DMS153 (cell line): ENCODE results near the gene MTUS2.

ENCODE experiments used
- DNase-seq: peaks from one replicate; lab custom pipeline; 2025; lab: John Stamatoyannopoulos, UW

MTUS2 gene

DNA sequence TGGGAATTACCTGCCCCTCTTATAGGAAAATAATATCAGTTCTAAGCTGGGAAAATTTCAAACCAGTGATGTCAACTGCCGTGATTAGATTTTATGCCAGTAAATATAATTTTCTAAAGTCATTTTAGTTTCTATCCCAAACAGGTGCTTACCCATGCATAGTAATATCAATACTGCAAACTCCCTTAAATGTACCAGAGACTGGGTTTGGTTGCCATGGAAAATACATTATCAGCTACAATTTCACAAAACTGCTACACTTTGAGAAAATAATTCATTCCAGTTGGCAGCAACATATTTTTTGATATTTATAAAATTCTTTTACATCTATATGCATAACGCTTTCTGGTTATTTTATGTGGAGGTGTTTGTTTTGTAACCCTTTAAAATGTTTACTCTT is 631.8 kb downstream of the MTUS2 start:
- DNase-seq: no peak

GRCh38 chr13:29452773-29453616 is 632.9 kb downstream of the MTUS2 start:
- no peak for DNase-seq

GRCh38 chr13:29453617-29454011 is 633.5 kb downstream of the MTUS2 start:
- DNase-seq: no peak

DNA sequence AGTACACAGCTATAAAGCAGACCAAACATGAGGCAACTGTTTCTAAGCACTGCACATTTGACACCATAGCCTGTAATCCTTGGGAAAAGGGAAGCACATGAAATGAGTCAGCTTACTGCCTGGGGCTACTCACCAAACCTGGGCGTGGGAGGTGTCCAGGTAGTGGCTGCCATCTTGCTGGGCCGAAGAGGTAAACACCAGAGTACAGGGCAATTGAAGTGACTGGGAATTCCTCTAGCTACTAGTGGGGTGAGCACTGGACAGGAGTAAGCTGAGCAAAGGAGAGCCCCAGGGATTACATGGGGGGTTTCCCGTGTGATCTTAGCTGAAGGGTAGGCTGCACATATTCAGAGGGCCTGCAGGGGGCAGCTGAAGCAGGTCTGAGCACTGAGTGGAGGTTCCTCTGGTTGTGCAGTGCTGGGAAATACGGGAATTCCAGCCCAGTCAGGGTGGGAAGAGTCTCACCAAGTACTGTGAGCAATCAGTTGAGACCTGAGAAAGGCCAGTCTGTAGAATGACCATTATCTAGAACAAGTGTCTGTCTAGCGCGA is 634.9 kb downstream of the MTUS2 start:
- no peak for DNase-seq

- no peak for DNase-seq
Measured at GRCh38 chr13:29456419-29456818, 636.3 kb downstream of the MTUS2 start.

GRCh38 chr13:29457299-29457698 is 637.2 kb downstream of the MTUS2 start:
- no peak for DNase-seq

DNA sequence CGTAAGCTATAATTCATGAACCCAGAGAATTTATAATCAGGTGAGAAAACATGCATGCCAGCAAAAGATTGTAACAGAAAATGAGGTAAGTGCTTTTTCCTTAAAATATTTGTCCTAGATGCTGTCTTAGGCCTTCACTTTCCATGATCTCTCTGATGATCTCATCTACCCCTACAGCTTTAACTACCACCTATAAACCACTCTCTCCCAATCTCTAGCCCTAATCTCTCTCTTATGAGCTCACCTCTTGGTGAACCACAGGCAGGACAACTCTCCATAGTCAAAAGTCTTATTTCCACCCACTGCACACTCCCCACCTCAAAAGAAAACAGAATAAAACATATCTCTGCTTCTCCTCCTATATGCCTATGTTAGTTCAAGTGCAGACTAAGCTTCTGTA is 638.3 kb downstream of the MTUS2 start:
- DNase-seq: no peak

DNA sequence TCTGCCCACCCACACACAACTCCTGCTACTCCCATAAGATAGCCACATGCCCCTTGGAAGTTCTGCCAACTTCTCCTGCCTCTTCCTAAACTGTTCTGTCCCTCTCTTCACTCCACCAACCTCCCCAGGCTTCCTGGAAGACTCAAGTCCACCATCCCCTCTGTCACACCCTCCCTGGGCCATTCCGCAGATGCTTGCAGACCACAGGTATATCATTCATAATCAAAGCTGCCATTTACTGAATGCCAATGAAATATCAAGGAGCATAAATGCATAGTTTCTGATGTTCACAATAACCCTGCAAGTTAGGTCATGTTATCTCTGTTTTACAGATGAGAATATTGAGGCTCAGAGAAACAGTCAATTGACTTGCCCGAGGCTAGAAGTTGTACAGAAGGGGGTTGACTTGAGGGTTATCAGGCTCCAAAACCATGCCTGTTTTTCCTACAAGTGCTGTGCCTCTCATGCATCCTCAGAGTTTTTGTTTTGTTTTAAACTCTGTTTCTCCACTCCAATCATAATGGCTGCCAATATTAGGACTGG is 639.7 kb downstream of the MTUS2 start:
- DNase-seq: no peak

GRCh38 chr13:29464105-29464679 is 644.1 kb downstream of the MTUS2 start:
- no peak for DNase-seq

DNA sequence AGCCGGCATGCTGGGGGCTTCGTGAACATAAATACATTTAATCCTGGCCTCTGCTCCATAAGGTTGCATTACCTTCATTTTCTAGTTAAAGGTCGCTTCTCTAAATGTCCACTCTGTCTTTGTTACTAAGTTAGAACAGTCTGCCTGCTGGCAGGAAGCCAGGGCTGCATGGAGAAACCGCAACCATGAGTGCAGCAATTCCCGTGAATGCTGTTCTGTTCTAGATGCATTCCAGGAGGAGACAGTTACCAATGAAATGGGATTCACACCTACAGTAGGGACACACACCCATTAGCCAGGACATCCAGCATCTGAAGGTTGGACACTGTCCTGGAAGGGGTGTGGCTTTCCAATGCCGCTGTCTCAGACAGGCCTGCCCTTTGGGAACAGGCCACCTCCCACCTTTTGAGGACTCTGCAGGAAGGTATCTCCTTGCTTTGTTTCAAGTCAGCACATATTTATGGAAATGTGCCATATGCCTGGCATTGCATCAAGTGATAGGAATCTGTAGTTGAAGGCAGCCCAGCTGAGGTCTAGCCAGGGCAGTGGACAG is 645.7 kb downstream of the MTUS2 start:
- DNase-seq: no peak

DNA sequence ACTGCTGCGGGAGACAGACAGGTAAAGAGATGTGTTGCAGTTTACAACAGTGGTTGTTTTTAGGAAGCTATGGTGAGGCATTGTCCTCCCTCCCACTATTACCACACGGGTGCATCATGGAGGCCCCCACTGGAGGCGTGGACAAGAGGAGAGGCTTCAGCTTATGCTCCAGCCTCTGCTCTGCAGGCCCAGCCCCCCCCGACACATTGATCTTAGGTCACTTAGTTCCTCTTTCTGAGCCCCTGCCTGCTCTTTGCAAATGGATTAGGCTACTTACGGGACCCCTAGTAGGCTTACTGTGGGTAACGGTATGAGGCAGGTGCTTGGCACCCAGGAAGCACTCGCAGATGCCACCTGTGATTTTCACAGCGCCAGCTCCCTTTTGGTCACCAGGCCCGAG is 651.4 kb downstream of the MTUS2 start:
- no peak for DNase-seq

- no peak for DNase-seq
Measured at GRCh38 chr13:29472332-29472961, 652.3 kb downstream of the MTUS2 start.

DNA sequence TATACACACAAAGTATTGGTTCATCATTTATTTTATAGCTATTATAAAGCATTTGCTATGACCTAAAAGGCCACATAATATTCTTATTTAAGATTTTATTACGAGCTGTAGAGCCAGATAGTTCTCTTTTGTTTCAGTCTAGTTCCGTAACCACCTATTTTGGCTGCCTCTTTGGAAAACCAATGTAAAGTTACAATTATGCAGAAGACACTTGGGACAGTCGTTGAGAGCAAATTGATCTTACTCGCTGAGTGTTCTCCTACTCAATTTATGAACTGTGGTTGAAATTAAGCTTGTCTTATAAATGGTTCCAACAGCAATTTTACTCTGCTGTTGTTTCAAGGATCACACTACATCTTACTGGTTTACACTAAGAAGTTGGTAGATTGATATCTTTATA is 653.0 kb downstream of the MTUS2 start:
- no peak for DNase-seq

DNA sequence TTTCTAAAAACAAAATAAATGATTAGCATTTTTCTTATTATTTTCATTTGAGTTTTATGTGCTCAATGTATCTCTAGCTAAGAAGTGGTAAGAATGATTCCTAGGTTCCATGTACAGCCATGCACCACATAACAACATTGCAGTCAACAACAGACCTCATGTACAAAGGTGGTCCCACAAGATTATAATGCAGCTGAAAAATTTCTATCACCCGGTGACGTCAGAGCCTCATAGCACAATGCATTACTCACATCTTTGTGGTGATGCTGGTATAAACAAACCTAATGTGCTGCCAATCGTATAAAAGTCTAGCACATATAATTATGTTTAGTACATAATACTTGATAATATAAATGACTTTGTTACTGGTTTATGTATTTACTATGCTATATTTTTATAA is 654.9 kb downstream of the MTUS2 start:
- no peak for DNase-seq

- DNase-seq: no peak
Measured at GRCh38 chr13:29476046-29476445, 655.9 kb downstream of the MTUS2 start.

DNA sequence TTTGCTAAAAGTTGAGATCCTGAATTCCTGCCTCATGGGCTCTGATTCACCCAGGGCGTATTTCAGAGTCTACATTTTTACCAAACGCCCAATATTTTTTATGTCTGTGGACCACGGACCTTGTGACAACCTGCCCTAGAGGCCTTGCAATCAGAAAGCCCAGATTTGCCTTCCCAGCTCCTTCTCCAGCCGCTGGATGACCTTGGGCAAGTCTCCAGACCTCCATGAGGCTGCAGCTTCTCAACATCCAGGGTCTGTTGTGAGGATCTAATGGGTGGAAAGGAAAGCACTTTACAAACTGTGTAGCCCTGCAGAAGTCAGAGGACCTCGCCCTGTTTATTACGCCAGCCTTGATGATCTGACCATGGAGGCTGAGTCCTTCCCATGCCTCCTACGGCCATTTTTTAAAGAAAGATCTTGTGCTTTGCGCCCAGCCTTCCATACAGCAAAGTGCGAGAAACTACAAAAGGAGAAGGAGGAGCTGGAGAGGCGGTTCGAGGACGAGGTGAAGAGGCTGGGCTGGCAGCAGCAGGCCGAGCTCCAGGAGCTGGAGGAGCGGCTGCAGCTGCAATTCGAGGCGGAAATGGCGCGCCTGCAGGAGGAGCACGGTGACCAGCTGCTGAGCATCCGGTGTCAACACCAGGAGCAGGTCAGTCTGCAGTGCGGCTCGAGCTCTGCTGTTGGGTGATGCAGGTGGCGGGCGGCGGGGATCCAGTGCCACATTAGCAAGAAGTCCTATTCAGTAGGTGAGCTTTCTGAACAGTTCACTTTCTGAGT is 659.8 kb downstream of the MTUS2 start:
- DNase-seq: peak; percentile 78

- DNase-seq: no peak
Measured at GRCh38 chr13:29480893-29481525, 660.9 kb downstream of the MTUS2 start.

DNA sequence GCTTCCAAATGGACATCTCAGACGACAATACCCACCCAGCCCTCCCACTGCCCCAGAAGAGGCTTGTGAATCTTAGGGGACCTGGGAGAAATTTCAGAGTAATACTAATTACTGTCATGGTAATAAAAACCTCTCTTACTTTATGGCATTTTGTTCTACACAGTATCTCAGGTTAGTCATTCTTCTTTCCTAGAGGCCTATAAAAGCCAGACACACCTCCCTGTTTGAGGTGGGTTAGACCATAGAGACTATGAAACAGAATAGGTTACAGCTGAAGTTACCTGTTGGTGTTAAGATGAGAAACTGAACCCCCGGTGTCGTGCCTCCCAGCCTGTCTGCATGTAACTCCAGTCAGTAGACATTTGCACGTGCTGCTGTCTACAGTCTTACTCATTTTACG is 661.5 kb downstream of the MTUS2 start:
- no peak for DNase-seq

- DNase-seq: no peak
Measured at GRCh38 chr13:29482504-29482903, 662.4 kb downstream of the MTUS2 start.

DNA sequence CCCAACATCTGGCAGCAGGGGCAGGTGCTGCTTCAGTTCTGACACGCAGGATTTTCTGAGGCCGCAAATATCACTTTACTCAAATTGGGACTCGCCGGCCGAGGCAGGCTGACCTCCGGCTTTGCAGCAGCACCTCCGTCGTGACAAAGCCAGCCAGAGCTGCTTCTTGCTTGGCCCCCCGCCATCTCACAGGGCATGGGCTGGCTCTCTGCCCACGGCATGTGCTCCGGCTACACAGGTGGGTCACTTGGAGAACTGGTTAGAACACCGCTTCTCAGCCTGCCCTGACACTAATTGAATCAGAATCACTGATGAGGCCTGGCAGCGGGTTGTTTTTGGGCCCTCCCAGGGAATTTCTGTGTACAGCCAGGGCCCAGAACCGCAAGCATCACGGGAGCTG is 663.1 kb downstream of the MTUS2 start:
- no peak for DNase-seq

- no peak for DNase-seq
Measured at GRCh38 chr13:29483623-29484022, 663.5 kb downstream of the MTUS2 start.
